GM19099 (cell line): ENCODE data around the gene DLGAP1.

Experiments used
- POLR2A ChIP-seq: IDR thresholded peaks from 3 replicates; pipeline ENCODE4 v1.6.1; 2011; ENCODE audit warnings: low read depth; ENCODE audit not compliant: insufficient read length; ENCODE audit errors: extremely low read depth

The DLGAP1 gene

DNA sequence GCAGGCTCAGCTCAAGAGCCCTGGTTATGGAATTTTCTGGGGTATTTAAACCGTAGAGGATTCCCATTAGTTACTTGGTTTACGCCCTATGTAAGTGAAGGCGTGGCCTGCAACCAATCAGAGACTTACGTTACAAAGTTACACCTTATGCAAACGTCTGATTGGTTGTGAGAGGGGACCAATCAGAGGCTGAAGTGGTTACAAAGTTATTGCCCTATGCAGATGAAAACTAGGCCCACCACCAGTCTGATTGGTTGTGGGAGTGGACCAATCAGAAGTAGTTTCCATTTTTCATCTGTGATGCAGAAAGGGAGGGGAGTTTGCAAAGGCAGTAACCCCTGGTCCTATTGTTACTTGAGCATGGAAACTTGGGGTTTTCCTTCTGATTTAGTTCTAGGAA is 49.1 kb downstream of the DLGAP1 start:
- no peak for TF ChIP-seq POLR2A

DNA sequence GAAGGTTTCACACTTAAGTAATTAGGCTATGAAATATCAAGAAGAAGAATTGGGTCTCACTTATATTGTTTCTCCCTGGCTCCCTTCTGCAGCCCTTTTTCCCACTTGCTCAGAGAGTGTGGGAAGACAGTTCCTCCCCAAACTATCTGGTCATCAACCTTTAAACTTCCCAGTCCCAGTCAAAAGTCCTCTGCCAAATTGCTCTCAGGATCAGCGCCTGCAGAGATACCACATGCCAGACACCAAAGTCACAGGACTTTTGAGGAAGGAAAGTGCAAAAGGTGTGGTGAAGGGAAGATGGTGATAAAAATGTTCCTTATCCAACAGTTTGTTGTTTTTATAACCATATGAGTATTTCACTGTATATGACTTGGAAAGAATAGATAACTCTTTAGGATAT is 51.3 kb downstream of the DLGAP1 start:
- TF ChIP-seq POLR2A = no peak

DNA sequence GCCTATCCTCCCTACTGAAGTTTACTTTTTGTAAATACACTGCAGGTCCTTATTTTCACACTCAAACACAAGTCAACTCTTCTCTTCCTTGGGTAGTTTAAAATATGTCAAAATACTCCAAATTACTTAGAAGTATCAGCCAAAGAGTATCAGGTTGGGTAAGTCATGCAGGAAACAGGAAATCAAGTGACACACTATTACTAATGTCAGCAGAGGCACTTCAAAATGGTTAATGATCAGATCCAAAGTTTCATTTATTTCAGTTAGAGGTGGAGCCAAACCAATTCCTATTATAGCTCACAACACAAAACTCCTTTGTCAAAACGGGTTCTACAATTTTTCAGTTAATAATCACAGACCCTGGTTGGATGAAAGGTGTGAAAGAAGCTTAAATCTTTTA is 54.2 kb downstream of the DLGAP1 start:
- no peak for TF ChIP-seq POLR2A

DNA sequence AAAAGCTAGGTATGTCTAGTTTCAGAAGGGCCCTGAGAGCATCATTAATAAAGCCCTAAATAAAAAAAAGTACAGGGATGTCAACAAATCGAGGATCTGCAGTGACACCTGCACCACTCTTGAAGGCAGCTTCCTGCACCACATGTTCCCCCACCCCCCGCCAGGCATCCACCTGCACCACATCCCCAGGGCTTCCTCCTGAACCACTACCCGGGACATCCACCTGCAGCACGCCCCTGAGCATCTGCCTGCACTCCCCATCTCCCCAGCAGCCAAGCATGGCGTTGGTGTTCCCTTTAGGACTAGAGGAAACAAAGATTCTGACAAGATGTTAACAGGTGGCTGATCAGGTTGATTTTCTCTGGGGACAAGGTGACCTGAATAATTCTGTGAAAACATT is 55.2 kb downstream of the DLGAP1 start:
- no peak for TF ChIP-seq POLR2A

DNA sequence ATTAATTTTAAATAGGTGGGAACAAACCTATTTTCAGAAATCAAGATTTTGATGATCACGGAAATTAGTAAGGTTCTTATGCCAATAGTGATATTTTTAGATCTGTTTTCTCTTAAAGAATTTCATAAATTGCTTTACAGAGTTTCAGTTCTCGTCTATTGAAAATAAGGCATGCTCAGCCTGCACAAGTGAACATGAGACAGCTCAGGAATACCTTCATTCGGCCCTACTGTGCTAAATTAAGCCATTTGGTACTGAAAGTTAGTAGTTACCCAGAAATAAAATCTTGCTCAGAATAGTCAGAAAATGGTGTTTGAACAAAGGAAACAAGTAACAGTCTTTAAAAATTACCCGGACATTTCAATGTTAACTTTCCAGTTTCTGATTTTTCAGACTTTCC is 60.4 kb downstream of the DLGAP1 start:
- TF ChIP-seq POLR2A = no peak

DNA sequence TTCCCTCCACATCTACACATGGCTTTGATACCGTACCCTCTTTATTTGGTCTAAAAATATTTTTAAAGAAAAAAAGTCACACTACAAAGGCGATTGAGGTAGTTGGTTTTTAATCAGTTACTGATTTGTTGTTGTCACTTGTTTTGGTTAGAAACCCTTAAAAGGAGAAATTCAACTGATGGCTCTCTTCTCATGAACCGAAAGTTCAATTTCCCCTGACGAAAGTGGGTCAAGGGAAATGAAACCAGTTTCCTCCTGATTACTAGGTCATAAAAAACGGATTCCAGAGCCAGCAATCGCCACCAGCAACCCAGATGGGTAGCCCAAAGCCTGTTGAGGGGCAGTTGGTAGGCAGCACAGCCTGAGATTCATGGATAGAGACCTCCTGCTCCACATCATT is 63.2 kb downstream of the DLGAP1 start:
- no peak for TF ChIP-seq POLR2A

DNA sequence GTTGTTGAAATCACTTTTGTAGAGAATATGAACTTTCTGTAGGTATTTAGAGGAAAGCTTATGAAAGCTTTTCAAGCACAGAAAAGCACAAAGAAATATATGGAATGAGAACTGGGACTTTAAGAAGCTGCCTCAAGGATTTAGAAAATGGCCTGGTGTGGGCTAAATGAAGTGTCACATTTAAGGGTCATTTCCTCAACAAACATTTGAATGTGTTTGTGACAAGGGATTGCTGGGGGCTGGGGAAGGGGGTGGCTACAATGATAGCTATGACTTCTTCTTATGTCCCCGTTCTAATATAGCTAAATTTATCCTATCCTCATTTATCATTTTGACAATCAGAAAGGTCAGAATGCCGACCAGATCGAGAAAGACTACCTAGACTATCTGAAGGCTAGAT is 69.2 kb downstream of the DLGAP1 start:
- TF ChIP-seq POLR2A = no peak

DNA sequence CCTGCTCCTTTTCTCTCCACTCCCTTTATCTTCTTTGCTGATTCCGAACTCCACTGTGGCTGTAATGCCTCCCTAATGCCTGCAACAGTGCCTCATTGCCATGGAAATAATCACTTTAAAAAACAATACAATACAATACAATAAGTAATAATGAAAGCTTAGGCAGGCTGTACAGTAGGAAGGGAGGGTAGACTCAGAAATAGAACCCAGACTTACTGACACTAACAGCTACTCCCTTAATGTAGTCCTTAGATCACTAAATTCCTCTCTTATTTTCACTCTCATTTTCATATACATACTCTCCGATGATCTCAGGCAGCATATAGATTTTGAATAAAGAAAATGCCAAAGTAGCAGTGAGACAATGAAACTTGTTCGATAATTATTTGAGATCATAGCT is 70.2 kb downstream of the DLGAP1 start:
- TF ChIP-seq POLR2A = no peak

DNA sequence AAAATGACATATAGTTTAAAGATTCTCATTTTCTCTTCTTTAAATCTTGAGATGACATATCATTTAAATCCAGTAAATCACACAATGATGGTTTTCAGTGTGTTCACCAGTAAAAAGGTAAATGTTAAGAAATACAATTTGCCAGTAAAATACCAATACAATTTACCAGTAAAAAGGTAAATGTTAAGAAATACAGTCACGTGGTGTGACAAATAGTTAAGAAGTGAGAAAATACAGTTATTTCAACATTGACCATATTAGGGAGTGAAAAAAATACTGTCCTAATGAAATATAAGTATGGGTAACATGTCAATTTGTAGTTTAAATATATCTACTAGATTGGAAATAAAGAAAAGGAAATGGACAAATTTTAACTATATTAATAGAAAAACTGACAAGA is 80.5 kb downstream of the DLGAP1 start:
- no peak for TF ChIP-seq POLR2A

DNA sequence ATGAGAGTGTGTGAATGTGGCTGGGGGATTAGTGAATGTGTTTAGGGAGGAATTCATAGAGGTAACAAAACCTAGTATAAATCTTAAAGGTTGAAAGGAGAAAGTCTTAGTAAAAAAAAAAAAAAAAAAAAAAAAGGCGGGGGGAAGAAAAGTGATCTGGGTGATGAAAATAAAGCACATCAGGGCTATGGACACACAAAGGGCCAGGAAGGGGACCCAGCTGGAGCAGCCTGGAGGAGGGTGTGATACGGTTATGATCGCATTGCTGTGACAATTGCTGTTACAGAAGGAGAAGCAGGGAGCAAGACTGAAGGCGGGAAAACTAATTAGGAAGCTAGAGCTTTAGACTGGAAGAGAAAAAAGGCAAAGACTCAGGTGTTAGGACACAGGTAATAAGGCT is 85.4 kb downstream of the DLGAP1 start:
- TF ChIP-seq POLR2A = no peak

DNA sequence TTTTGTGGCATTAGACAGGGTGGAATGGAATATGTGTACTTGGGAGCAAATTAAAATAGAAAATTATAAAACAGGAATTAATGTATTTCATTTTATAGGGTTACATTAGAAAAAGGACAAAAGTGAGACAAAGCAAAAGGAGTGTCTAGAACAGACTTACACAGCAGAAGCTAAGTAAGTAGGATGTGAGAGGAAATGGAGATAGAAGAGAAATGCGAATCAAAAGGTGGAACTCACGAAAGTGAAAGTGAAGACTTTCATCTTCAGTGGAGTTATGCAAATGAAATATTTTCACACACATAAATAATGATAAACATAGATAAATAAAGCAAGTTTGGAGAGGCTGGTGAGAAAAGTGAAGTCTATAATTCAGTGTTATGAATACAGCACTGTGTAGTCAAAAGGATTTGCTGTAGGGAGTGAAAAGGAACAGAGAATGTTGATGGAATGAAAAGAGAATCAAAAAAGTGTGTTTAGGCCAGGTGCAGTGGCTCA is 94.8 kb downstream of the DLGAP1 start:
- no peak for TF ChIP-seq POLR2A

DNA sequence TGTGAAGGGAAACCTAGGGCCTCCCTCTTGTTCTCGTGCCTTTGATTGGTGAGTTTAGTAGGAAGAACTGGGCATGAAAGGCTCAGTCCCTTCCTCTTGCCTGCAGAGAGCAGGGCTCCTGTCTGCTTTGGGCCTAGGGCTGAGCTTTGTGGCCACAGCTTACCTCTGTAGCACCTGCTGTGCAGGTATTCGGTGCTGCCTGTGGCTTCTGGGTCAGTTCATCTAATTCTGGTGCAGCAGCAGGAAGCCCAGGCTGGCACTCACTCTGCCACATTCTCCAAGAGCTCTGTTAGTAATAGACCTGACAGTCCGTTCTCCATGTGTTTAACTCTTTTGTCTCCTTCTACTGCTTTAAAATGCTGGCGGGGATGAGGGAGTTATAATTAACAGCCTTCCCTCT is 96.5 kb downstream of the DLGAP1 start:
- no peak for TF ChIP-seq POLR2A

DNA sequence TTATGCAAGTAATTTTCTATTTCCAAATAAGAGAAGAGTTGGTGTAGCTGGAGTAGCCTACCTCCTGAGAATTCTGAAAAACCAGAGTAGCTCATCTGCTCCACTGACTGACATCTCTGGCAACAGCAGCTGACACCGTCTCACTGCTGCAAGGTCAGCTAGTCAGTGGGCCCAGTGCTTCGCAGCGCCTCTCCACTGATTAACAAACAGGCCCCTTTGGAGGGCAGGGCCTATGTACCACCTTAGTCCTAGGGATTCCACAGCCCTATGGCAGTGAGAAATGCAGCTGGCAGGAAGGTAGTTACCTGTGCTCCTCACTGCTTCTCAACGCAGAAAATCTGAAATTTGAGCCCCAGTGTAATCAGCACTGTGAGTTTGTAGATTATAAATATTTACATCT is 97.5 kb downstream of the DLGAP1 start:
- no peak for TF ChIP-seq POLR2A

DNA sequence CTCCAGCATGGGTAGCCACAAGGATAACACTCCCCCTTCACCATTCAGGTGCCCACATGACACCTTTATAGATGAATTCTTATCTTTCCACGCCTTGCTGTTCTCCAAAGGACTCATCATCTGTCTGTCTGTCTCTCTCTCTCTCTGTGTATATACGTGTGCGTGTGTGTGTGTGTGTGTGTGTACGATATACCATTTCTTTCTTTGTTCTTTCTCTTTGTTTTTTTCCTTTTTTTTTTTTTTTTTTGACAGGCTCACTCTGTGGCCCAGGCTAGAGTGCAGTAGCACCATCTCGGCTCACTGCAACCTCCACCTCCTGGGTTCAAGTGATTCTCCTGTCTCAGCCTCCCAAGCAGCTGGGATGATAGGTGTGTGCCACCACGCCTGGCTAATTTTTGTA is 98.2 kb downstream of the DLGAP1 start:
- no peak for TF ChIP-seq POLR2A

DNA sequence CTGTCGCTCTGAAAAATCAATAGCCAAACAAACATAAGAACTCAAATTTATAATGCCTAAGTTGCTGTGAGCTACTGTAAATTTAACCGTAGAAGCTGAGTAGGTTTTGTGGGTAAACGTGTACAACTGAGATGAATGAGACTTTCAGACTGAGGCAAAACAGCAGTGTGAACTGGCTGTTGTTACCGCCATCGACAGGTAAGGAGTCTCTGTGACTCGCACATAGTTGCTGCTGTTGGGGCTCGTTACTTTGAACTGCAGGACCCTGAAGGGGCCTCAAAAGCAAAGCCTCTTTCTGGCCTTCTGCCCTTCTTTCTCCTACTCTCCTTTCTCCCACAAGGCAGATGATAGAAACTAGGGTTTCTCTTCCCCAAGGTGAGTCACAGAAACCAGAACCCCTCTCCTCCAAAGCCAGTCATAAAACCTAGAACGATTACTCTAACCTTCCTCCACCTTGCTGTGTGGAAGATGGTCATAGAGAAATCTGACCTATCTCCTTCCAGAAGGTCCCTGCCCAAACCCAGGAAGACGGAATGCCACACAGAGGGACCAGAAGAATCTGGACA is 101.2 kb downstream of the DLGAP1 start:
- no peak for TF ChIP-seq POLR2A

DNA sequence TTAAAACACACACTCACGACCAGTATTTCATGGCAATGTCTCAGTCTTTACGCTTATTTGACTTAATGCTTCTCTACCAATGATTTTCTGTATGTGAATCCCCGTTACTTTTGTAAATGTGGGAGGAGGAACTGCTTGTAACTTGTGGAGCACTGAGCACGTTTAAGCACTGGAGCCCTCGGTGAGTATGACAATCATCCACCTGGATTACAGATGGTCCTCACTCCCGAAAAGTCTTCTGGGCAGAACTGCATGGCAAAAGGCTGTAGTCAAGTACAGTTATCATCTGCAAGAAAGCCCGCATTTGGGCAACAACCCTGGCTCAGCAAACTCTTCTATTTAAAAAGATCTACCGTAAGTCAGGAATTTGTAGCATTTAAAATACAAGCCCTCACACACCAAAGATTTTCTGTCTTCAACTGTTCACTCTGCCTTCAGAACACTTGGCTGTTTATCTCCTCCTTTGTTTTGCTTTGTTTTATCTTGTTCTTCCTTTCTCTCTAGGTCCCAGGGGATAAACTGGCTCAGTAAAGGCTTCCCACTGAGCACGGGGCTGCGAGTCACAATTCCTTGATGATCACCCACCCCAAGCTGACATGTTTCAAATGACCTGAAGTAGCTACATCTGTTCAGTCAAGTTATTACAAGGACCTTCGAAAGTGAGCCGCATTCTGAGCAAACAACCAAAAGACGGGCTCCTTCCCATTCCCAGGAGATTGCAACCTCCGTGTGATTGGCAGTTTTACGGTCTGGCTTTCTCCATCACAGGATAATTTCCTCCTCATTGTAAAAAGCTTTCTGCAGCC is 102.2 kb downstream of the DLGAP1 start:
- no peak for TF ChIP-seq POLR2A
